ENCODE data around the gene U2AF2. TPM values are rescaled to one million over a fixed set of nuclear protein-coding genes. Genes with fewer than 3 reads are reported as not detected.

U2AF2 gene
- total and polyA plus RNA-seq, 2 of the 4 experiments (the other 2 are of a cell fraction) = 120 to 260 TPM

GRCh38 chr19:55667006-55667381, 12.2 kb downstream of the U2AF2 start:
- H3K27me3 ChIP-seq (ENCODE audit: control insufficient read depth, insufficient read depth, low read length) = no peaks in the 10 kb centered on the region
- intact Hi-C loops (cut with micrococcal nuclease) (no loop called here), dilution Hi-C loops (cut with HindIII; ENCODE audit: low sequenced_read_pairs, unreplicated experiment) (no loop called here), in situ Hi-C loops (cut with MboI; ENCODE audit: low sequenced_read_pairs) (loop anchor here (25.0 kb wide), 2 partner anchors 1205 to 1530 kb away; partner anchors contain the start of genes CDC42EP5, CNOT3 and LENG9)
- H3K4ac ChIP-seq (ENCODE audit: low read depth, low read length) = no peak overlapping the region
- ATAC-seq (ENCODE audit: low read depth) = no peak
- no peaks in the 10 kb centered on the region for H3K9me3 ChIP-seq (ENCODE audit: control insufficient read depth, insufficient read depth, low read length)
- no peak overlapping the region for H2BK15ac ChIP-seq (ENCODE audit: low read depth, low read length)
- no peak overlapping the region for H2AK9ac ChIP-seq (replicated peaks; ENCODE audit: low read depth, low read length, poor library complexity)
- H2AK5ac ChIP-seq (ENCODE audit: low read depth, low read length) = no peak overlapping the region
- no peak overlapping the region for H4K8ac ChIP-seq (ENCODE audit: low read depth in 2 of 2, low read length in 2 of 2)
- H2AFZ ChIP-seq (replicated peaks; ENCODE audit: low read length, poor library complexity) = no peak overlapping the region
- H3K9me1 ChIP-seq (ENCODE audit: insufficient read depth, low read length) = no peaks in the 10 kb centered on the region
- no peak overlapping the region for H3K4me2 ChIP-seq (ENCODE audit: low read depth, low read length)
- H3K4me1 ChIP-seq (ENCODE audit: control insufficient read depth, insufficient read depth, low read length) = no peaks in the 10 kb centered on the region
- TF ChIP-seq ELK1 (IDR thresholded peaks at IDR 0.05; ENCODE audit: borderline replicate concordance, low read depth, low read length) (no peak), MAFK (IDR thresholded peaks at IDR 0.05; ENCODE audit: low read depth, low read length) (no peak), SMC3 (IDR thresholded peaks at IDR 0.05; ENCODE audit: low read depth, low read length) (no peak), USF2 (IDR thresholded peaks at IDR 0.05; ENCODE audit: low read depth, low read length) (no peak), FOS (IDR thresholded peaks at IDR 0.05; ENCODE audit: low read depth, low read length) (no peak), RAD21 (IDR thresholded peaks at IDR 0.05; ENCODE audit: low read length) (no peak), RFX5 (IDR thresholded peaks at IDR 0.05; ENCODE audit: low read depth, low read length) (no peak), CHD1 (IDR thresholded peaks at IDR 0.05; ENCODE audit: low read depth, low read length) (no peak), MAZ (IDR thresholded peaks at IDR 0.05; ENCODE audit: borderline replicate concordance, low read depth, low read length) (no peak), POLR2A (IDR thresholded peaks at IDR 0.05; ENCODE audit: low read depth, low read length) (no peak), NFE2L2 (IDR thresholded peaks at IDR 0.05; ENCODE audit: low read depth, low read length) (no peak)
- no peak overlapping the region for H2BK120ac ChIP-seq (ENCODE audit: low read depth, low read length)
- POLR2A ChIA-PET (ENCODE audit: unreplicated experiment) = interaction anchor here (0.6 kb wide), 1 partner anchor 69 kb away, joined by 3 read pairs; no protein-coding TSS in a partner anchor
- no peak overlapping the region for H3K14ac ChIP-seq (replicated peaks; ENCODE audit: low read depth, low read length)
- no peak overlapping the region for H4K5ac ChIP-seq (ENCODE audit: low read depth, low read length)
- no peak overlapping the region for H3K9ac ChIP-seq (ENCODE audit: low read depth, low read length)
- no peak for DNase-seq
- H2BK20ac ChIP-seq (ENCODE audit: low read depth, low read length) = no peak overlapping the region
- H3K36me3 ChIP-seq (ENCODE audit: control insufficient read depth, insufficient read depth, low read length) = peaks cover 77% of the 10 kb centered on the region
- CTCF ChIA-PET = no interaction called here
- no peak overlapping the region for H3K4me3 ChIP-seq (ENCODE audit: insufficient read depth, low read depth, low read length)
- BruUV-seq (replicated peaks) = no TSS peak
- no peak overlapping the region for H2BK5ac ChIP-seq (ENCODE audit: low read depth, low read length, poor library complexity, severe bottlenecking)
- no peak overlapping the region for H4K91ac ChIP-seq (ENCODE audit: insufficient read depth, low read depth, low read length)
- H3K27ac ChIP-seq (ENCODE audit: insufficient read depth, low read length) = no peak overlapping the region
- H3K23ac ChIP-seq (ENCODE audit: low read depth, low read length) = no peak overlapping the region
- no peak overlapping the region for H3K56ac ChIP-seq (ENCODE audit: extremely low read depth, insufficient read depth, low read length)
- H4K20me1 ChIP-seq (ENCODE audit: insufficient read depth, low read length) = peaks cover 89% of the 10 kb centered on the region
- WGBS, 2 experiments (ENCODE audit: extremely low coverage in 2 of 2, insufficient read length in 1 of 2) = no CpG with 5 or more reads among the region's 4 CpGs
- peaks cover 31 to 68% of the 10 kb centered on the region in 2 experiments for H3K79me1 ChIP-seq (ENCODE audit: low read depth in 1 of 2, low read length in 2 of 2)
- H3K18ac ChIP-seq (ENCODE audit: low read depth, low read length) = no peak overlapping the region
